AG04449 (cell line): ENCODE measurements around the gene SMYD3.

Source experiments
- CTCF ChIA-PET: fragments of 350-600 bp; formaldehyde crosslinking; extraction: SDS; loops from one replicate; lab custom pipeline; 2021; ENCODE audit warnings: antibody characterized with exemption; lab: Yijun Ruan, JAX
- POLR2A ChIA-PET: fragments of 400-600, 350-600 bp; formaldehyde crosslinking; extraction: SDS; loops from one replicate; lab custom pipeline; 2020; ENCODE audit warnings: antibody characterized with exemption, inconsistent platforms; lab: Yijun Ruan, JAX
- DNase-seq: peaks from one replicate; pipeline ENCODE4 v3.0.0-alpha.2; 2010; ENCODE audit warnings: low read depth, low spot score
- H3K4me3 ChIP-seq: 2 replicates; pipeline ENCODE4 v1.5.1; 2011; ENCODE audit warnings: low read depth, mild to moderate bottlenecking, control low read depth, low read length
- TF ChIP-seq, protein P1 (sequence below): IDR thresholded peaks from one replicate; pipeline ENCODE4 v1.5.1; 2011; ENCODE audit warnings: mild to moderate bottlenecking, moderate library complexity, low read length, control low read depth, inconsistent platforms; ENCODE audit not compliant: insufficient read depth; ENCODE audit errors: missing control alignments

The SMYD3 gene

DNA sequence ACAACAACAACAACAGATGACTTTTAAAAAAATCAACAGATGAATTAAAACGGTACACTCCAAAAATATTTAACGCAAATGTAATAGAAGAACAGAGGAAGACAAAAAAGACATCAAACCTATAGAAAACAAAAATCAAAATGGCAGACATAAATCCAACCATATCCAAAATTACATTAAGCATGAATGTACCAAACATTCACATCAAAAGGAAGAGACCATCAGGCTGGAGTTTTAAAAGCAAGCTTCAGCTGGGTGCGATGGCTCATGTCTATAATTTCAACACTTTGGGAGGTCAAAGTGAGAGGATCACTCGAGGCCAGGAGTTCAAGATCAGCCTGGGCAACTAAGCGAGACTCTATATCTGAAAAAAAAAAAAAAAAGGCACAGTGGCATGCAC is 116.2 kb downstream of the SMYD3 start:
- ChIA-PET POLR2A (no interaction called here), CTCF (no interaction called here)
- DNase-seq, result no peak
- H3K4me3 ChIP-seq, result no peak overlapping the region
- TF ChIP-seq, protein P1, sequence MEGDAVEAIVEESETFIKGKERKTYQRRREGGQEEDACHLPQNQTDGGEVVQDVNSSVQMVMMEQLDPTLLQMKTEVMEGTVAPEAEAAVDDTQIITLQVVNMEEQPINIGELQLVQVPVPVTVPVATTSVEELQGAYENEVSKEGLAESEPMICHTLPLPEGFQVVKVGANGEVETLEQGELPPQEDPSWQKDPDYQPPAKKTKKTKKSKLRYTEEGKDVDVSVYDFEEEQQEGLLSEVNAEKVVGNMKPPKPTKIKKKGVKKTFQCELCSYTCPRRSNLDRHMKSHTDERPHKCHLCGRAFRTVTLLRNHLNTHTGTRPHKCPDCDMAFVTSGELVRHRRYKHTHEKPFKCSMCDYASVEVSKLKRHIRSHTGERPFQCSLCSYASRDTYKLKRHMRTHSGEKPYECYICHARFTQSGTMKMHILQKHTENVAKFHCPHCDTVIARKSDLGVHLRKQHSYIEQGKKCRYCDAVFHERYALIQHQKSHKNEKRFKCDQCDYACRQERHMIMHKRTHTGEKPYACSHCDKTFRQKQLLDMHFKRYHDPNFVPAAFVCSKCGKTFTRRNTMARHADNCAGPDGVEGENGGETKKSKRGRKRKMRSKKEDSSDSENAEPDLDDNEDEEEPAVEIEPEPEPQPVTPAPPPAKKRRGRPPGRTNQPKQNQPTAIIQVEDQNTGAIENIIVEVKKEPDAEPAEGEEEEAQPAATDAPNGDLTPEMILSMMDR, result no peak

DNA sequence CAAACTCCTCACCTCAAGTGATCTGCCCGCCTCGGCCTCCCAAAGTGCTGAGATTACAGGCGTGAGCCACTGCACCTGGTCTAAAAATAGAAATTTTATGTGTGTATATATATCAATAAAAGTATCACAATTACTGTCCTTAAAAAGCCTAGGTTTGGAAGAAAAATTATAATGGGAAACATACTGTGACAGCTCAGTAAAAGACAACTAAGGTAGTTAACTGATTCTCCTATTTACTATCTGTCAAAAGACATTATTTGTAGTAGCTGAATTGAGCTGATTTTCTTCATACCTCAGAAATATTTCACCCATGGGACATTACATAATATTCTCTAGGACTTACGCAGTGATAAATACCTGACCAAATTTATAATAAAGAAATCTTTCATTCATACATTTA is 122.5 kb downstream of the SMYD3 start:
- TF ChIP-seq, protein P1, result no peak
- no peak for DNase-seq
- ChIA-PET POLR2A (no interaction called here), CTCF (interaction anchor here (1.1 to 1.8 kb wide), 2 partner anchors 22 to 28 kb away, joined by 3 read pairs; no protein-coding TSS in a partner anchor)
- no peak overlapping the region for H3K4me3 ChIP-seq

DNA sequence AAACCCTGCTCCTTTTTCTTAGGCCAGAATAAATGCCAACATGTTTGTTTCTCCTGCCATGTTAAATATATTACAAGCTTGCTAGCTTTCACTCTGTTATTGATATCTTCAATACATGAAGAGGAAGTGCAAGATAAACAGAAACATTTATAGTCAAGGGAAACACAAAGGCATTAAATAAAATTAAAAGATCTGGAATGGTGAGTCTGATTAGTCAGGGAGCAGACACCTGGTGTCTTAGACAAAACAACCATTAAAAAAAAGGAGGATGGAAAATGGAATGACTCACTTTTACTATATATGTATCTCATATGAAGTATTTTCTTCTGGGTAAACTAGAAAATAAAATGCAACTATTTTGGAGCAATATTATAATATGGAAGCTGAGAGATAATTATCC is 123.3 kb downstream of the SMYD3 start:
- ChIA-PET POLR2A (no interaction called here), CTCF (interaction anchor here (1.0 to 1.8 kb wide), 3 partner anchors 10 to 29 kb away, joined by 3 to 5 read pairs (median 3); no protein-coding TSS in a partner anchor)
- no peak for DNase-seq
- no peak overlapping the region for H3K4me3 ChIP-seq
- TF ChIP-seq, protein P1, result no peak

GRCh38 chr1:246383239-246383589 is 123.9 kb downstream of the SMYD3 start:
- no peak for DNase-seq
- CTCF ChIA-PET, result interaction anchor here (1.0 kb wide), 1 partner anchor 11 kb away, joined by 5 read pairs; no protein-coding TSS in a partner anchor
- POLR2A ChIA-PET, result no interaction called here
- TF ChIP-seq, protein P1, result no peak
- no peak overlapping the region for H3K4me3 ChIP-seq

DNA sequence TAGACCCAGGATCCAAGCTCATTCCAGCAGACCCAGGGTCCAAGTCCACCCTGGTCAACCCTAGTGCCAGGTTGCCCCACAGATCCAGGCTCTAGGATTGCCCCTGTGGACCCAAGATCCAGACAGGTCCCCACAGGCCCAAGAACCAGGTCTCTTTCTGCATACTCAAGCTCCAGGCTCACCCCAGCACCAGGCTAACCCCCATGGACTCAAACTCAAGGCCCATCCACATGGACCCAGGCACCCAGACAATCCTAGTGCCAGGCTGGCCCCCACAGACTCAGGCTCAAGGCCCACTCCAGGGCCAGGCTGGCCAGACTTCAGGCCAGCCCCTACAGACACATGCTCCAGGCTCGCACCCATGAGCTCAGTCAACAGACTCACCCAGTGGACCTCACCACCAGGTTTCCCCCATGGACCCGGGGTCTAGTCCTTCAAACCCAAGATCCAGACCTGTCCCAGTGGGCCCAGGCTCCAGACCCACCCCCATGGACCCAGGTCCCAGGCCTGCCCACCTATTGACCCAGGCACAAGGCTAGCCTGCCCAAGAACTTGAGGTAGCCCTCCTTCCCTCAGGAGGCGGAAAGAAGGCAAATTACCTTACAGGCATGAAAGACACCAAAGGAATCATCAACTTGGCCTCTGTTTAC is 124.4 kb downstream of the SMYD3 start:
- ChIA-PET CTCF (no interaction called here), POLR2A (no interaction called here)
- TF ChIP-seq, protein P1, result no peak
- no peak overlapping the region for H3K4me3 ChIP-seq
- no peak for DNase-seq

DNA sequence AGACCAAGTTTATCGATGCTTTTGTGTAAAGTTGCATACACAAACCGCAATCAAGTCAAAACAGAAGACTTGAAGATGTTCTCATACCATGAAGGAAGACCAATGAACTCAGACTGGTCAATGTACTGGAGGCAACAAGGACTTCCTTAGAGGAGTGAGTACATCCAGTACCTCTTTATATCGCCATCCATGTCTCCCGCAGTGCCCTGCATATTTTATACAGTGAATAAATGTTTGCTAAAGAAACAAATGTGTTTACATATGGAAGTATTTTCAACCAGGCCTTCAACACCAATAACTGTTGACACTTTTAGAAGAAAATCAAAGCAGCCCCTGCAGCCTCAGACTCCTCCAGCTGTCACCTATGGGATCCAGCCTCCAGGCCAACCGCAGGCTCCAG is 125.6 kb downstream of the SMYD3 start:
- DNase-seq, result no peak
- CTCF ChIA-PET, result no interaction called here
- POLR2A ChIA-PET, result no interaction called here
- TF ChIP-seq, protein P1, result no peak
- H3K4me3 ChIP-seq, result no peak overlapping the region
